Upper lobe of left lung (tissue), 6 donors: ENCODE data around the gene ASB2. TPM values are rescaled to one million over a fixed set of nuclear protein-coding genes. Genes with fewer than 3 reads are reported as not detected.
A peak's percentile ranks its signal among the peaks of the same experiment; 100 is the strongest.

Experiments used
- ATAC-seq, 2 donors: fragments of 200-7000 bp; cut with Tn5 transposase; one replicate each; pipeline ENCODE4 v1.9.1; 2022; ENCODE audit warnings: mild to moderate bottlenecking in 2 of 2, moderate library complexity in 2 of 2; ENCODE audit not compliant: low FRiP score in 2 of 2
- DNase-seq, 2 donors: peaks; one replicate each; pipeline ENCODE4 v3.0.0-alpha.2; 2019 to 2020
- H3K27ac ChIP-seq, 4 donors: fragments of 200-600 bp; sonication (generic); one replicate each; pipeline ENCODE4 v1.5.1; 2016 to 2019
- H3K27me3 ChIP-seq, 4 donors: fragments of 200-600 bp; sonication (generic); one replicate each; pipeline ENCODE4 v1.5.1; 2017 to 2019
- H3K36me3 ChIP-seq, 4 donors: fragments of 200-600 bp; sonication (generic); one replicate each; pipeline ENCODE4 v1.5.1; 2016 to 2019
- H3K4me1 ChIP-seq, 4 donors: fragments of 200-600 bp; sonication (generic); one replicate each; pipeline ENCODE4 v1.5.1; 2018 to 2019
- H3K4me3 ChIP-seq, 4 donors: fragments of 200-600 bp; sonication (generic); one replicate each; pipeline ENCODE4 v1.5.1; 2017 to 2019; ENCODE audit warnings: mild to moderate bottlenecking in 2 of 4, moderate library complexity in 1 of 4
- H3K9me3 ChIP-seq, 4 donors: fragments of 200-600 bp; sonication (generic); one replicate each; pipeline ENCODE4 v1.5.1; 2018 to 2019
- CTCF ChIP-seq, 6 experiments: fragments of 450-650 bp in 4 of 6; fragments of 200-600 bp in 2 of 6; sonication (generic) in 2 of 6; IDR thresholded peaks; one replicate each; pipeline ENCODE4 v1.5.1; 2016 to 2019; ENCODE audit warnings: antibody characterized with exemption in 6 of 6
- EP300 ChIP-seq, 4 donors: sonication (generic); formaldehyde crosslinking; IDR thresholded peaks; one replicate each; pipeline ENCODE4 v1.5.1; 2017; ENCODE audit warnings: antibody characterized with exemption in 4 of 4, control low read depth in 2 of 4
- POLR2A ChIP-seq, 4 donors: fragments of 450-650 bp; IDR thresholded peaks; one replicate each; pipeline ENCODE4 v1.5.1; 2016 to 2017; ENCODE audit warnings: antibody characterized with exemption in 4 of 4, mild to moderate bottlenecking in 2 of 4
- POLR2AphosphoS5 ChIP-seq, 2 donors: sonication (generic); formaldehyde crosslinking; IDR thresholded peaks; one replicate each; pipeline ENCODE4 v1.5.1; 2017; ENCODE audit warnings: antibody characterized with exemption in 2 of 2
- WGBS, 2 donors: methylation state at CpG; one replicate each; pipeline ENCODE4 v1.1.5; 2017 to 2018; 5-methylcytosine and 5-hydroxymethylcytosine counted together
- total RNA-seq, 6 donors: library from RNA; depleted of rRNA in 4 of 6; stranded (reverse); fragments of >200 nt in 4 of 6; gene quantifications; one replicate each; pipeline versions ENCODE4 v1.1.0 to v1.2.1, GENCODE V29; 2016 to 2021
- donor health status: DM: no; HTN: no; CAD: no; lungs with moderate emphysema.
- donor health status: DM: no; HTN: yes; CAD: no; lungs with severe emphysema.

Gene ASB2
- total RNA-seq, 6 donors from 2014 or later: 0.76 to 2.2 (median 1.9) TPM; not detected in 1

GRCh38 chr14:93957751-93958566 lies 18.4 kb downstream of the ASB2 start:
- Histone ChIP-seq H3K4me1 (peaks cover 5 to 36% (median 35%) of the 10 kb centered on the region in 4 donors), H3K27ac (no peak overlapping the region), H3K27me3 (no peaks in the 10 kb centered on the region), H3K9me3 (no peaks in the 10 kb centered on the region), H3K4me3 (no peak overlapping the region), H3K36me3 (no peaks in the 10 kb centered on the region)
- no peak for ATAC-seq
- TF ChIP-seq POLR2A (IDR thresholded peaks at IDR 0.05): no peak
- TF ChIP-seq EP300 (IDR thresholded peaks at IDR 0.05): no peak
- TF ChIP-seq POLR2AphosphoS5 (IDR thresholded peaks at IDR 0.05): no peak
- TF ChIP-seq CTCF (IDR thresholded peaks at IDR 0.05): no peak
- 91 to 94% methylated on average over 14 to 16 of the region's 16 CpGs for WGBS, 2 donors
- no peak for DNase-seq

DNA sequence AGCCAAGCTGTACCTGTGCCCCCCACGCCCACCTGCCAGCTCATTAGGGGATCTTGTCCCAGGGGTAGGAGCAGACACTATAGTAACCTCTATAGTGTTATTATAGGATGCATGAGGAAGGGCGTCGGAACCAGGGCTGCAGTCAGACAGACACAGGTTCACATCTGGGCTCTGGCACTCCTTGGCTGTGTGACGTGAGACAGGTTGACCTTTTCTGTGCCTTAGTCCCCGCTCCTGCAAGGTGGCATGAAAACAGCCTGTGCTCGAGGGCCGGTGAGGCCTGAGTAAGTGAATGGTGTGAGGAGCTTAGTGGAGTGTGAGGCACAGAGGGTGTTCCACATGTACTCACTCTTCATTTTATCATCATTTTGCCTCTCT lies 19.0 kb downstream of the ASB2 start:
- DNase-seq (no peak), ATAC-seq (no peak)
- Histone ChIP-seq H3K27ac (no peak overlapping the region), H3K36me3 (no peaks in the 10 kb centered on the region), H3K4me3 (no peak overlapping the region), H3K27me3 (no peaks in the 10 kb centered on the region), H3K9me3 (no peaks in the 10 kb centered on the region), H3K4me1 (peaks cover 5 to 36% (median 32%) of the 10 kb centered on the region in 4 donors)
- no peak for TF ChIP-seq POLR2AphosphoS5 (IDR thresholded peaks at IDR 0.05)
- no peak for TF ChIP-seq POLR2A (IDR thresholded peaks at IDR 0.05)
- no peak for TF ChIP-seq CTCF (IDR thresholded peaks at IDR 0.05)
- no peak for TF ChIP-seq EP300 (IDR thresholded peaks at IDR 0.05)
- 90 to 92% methylated on average over 4 to 7 of the region's 7 CpGs for WGBS, 2 donors

GRCh38 chr14:93956514-93957332 lies 19.6 kb downstream of the ASB2 start:
- no peak for DNase-seq
- H3K27me3 ChIP-seq: no peaks in the 10 kb centered on the region
- H3K36me3 ChIP-seq: no peaks in the 10 kb centered on the region
- no peak overlapping the region for H3K4me3 ChIP-seq
- no peaks in the 10 kb centered on the region for H3K9me3 ChIP-seq
- ATAC-seq: no peak
- no peak for TF ChIP-seq EP300 (IDR thresholded peaks at IDR 0.05)
- TF ChIP-seq POLR2AphosphoS5 (IDR thresholded peaks at IDR 0.05): no peak
- TF ChIP-seq POLR2A (IDR thresholded peaks at IDR 0.05): no peak
- TF ChIP-seq CTCF (IDR thresholded peaks at IDR 0.05): no peak
- peaks cover 5 to 36% (median 32%) of the 10 kb centered on the region in 4 donors for H3K4me1 ChIP-seq
- no peak overlapping the region for H3K27ac ChIP-seq
- 53 to 67% methylated on average over 11 to 14 of the region's 14 CpGs for WGBS, 2 donors

- Histone ChIP-seq H3K36me3 (no peaks in the 10 kb centered on the region), H3K27me3 (no peaks in the 10 kb centered on the region), H3K4me1 (peaks cover 5 to 36% (median 32%) of the 10 kb centered on the region in 4 donors), H3K27ac (peak overlapping the region in 3 of 4 donors; percentile 42 to 76 (median 52)), H3K9me3 (no peaks in the 10 kb centered on the region), H3K4me3 (peak overlapping the region in 3 of 4 donors; percentile 12 to 27 (median 19))
- TF ChIP-seq POLR2A (IDR thresholded peaks at IDR 0.05) (no peak), POLR2AphosphoS5 (IDR thresholded peaks at IDR 0.05) (no peak), EP300 (IDR thresholded peaks at IDR 0.05) (no peak), CTCF (IDR thresholded peaks at IDR 0.05) (no peak)
- ATAC-seq (no peak), DNase-seq (no peak)
- 40 to 52% methylated on average over 8 of the region's 8 CpGs for WGBS, 2 donors
Measured at GRCh38 chr14:93955850-93956481, 20.4 kb downstream of the ASB2 start.
